Lung (tissue), 12 donors: ENCODE data around the gene ABCD2. TPM values are rescaled to one million over a fixed set of nuclear protein-coding genes. Genes with fewer than 3 reads are reported as not detected.
"Not testable (repeated sequence)": the region's sequence is repeated elsewhere in the genome, so short reads cannot be mapped to it uniquely, and the experiment has no call there.

Experiments
- ATAC-seq: fragments of 200-7000 bp; cut with Tn5 transposase; one replicate; pipeline ENCODE4 v1.9.1; 2020; ENCODE audit warnings: moderate number of reproducible peaks; ENCODE audit not compliant: insufficient read depth, low FRiP score
- DNase-seq, 3 donors: peaks; one replicate each; pipeline ENCODE4 v3.0.0-alpha.2; 2013 to 2017
- H3K27ac ChIP-seq, 2 donors: one replicate each; pipeline ENCODE4 v1.5.1; 2013; ENCODE audit warnings: mild to moderate bottlenecking in 2 of 2, moderate library complexity in 2 of 2, control low read depth in 1 of 2, inconsistent platforms in 1 of 2, low read depth in 1 of 2, low read length in 1 of 2
- H3K27me3 ChIP-seq, 3 donors: one replicate each; pipeline ENCODE4 v1.5.1; 2013; ENCODE audit warnings: low read length in 2 of 3; ENCODE audit not compliant: control insufficient read depth in 3 of 3, insufficient read depth in 3 of 3
- H3K36me3 ChIP-seq, 4 donors: one replicate each; pipeline ENCODE4 v1.5.1; 2013; ENCODE audit warnings: low read length in 4 of 4, mild to moderate bottlenecking in 1 of 4, moderate library complexity in 1 of 4; ENCODE audit not compliant: control insufficient read depth in 4 of 4, insufficient read depth in 4 of 4
- H3K4me1 ChIP-seq, 5 donors: one replicate each; pipeline ENCODE4 v1.5.1; 2013; ENCODE audit warnings: low read length in 5 of 5, mild to moderate bottlenecking in 2 of 5, moderate library complexity in 1 of 5; ENCODE audit not compliant: control insufficient read depth in 5 of 5, insufficient read depth in 5 of 5
- H3K4me3 ChIP-seq: one replicate; pipeline ENCODE4 v1.5.1; 2013; ENCODE audit warnings: mild to moderate bottlenecking, control low read depth, moderate library complexity
- H3K9ac ChIP-seq, 2 donors: one replicate each; pipeline ENCODE4 v1.5.1; 2013; ENCODE audit warnings: low read length in 2 of 2, control low read depth in 1 of 2; ENCODE audit not compliant: insufficient read depth in 1 of 2
- H3K9me3 ChIP-seq, 4 donors: one replicate each; pipeline ENCODE4 v1.5.1; 2013; ENCODE audit warnings: low read length in 3 of 4, mild to moderate bottlenecking in 1 of 4, moderate library complexity in 1 of 4; ENCODE audit not compliant: control insufficient read depth in 4 of 4, insufficient read depth in 3 of 4
- CTCF ChIP-seq: IDR thresholded peaks from 2 replicates; pipeline ENCODE4 v1.5.1; 2012; ENCODE audit warnings: mild to moderate bottlenecking; ENCODE audit errors: control extremely low read depth, extremely low read depth
- WGBS, 2 donors: extraction: QIAGEN DNeasy Blood & Tissue Kit; methylation state at CpG; one replicate each; pipeline ENCODE4 v1.1.7; 2013; 5-methylcytosine and 5-hydroxymethylcytosine counted together
- polyA plus RNA-seq, 2 donors: library from polyadenylated mRNA; stranded (reverse); fragments of 200-250 nt; gene quantifications; one replicate each; pipeline ENCODE4 v1.2.1, GENCODE V29; 2013
- total RNA-seq, 2 donors: library from RNA; depleted of rRNA in 1 of 2; stranded (reverse); fragments of >200 nt in 1 of 2; gene quantifications; one replicate each; pipeline ENCODE4 v1.2.1, GENCODE V29; 2014 to 2021
- donor health status: control.
- donor health status: control.
- donor health status: Bipolar disorder and iron deficiency.
- donor health status: healthy.
- donor health status: DM: yes; HTN: yes; CAD: no.

ABCD2 gene
- total and polyA plus RNA-seq, 4 donors = 0.13 to 1.1 (median 0.47) TPM

- 57 to 70% methylated on average over 1 of the region's 1 CpG for WGBS, 2 donors
- H3K27ac ChIP-seq = no peak overlapping the region
- H3K36me3 ChIP-seq = no peaks in the 10 kb centered on the region
- DNase-seq (no peak), ATAC-seq (no peak)
- no peak for TF ChIP-seq CTCF
- no peaks in the 10 kb centered on the region for H3K27me3 ChIP-seq
- H3K4me3 ChIP-seq = no peak overlapping the region
- no peaks in the 10 kb centered on the region for H3K9me3 ChIP-seq
- no peak overlapping the region for H3K9ac ChIP-seq
- peaks cover 0 to 13% (median 0%) of the 10 kb centered on the region in 5 donors for H3K4me1 ChIP-seq
These were observed 4.3 kb upstream of the ABCD2 start for GRCh38 chr12:39623919-39624318.

- DNase-seq, H3K27ac ChIP-seq, H3K9ac ChIP-seq, H3K27me3 ChIP-seq, H3K4me3 ChIP-seq, H3K9me3 ChIP-seq, ATAC-seq, H3K36me3 ChIP-seq: not testable (repeated sequence)
- WGBS, 2 donors = 93 to 94% methylated on average over 10 of the region's 10 CpGs
- peaks cover 0 to 13% (median 0%) of the 10 kb centered on the region in 5 donors for H3K4me1 ChIP-seq
These were observed 3.6 kb upstream of the ABCD2 start for GRCh38 chr12:39623160-39623559.

GRCh38 chr12:39622306-39622705 lies 2.7 kb upstream of the ABCD2 start:
- DNase-seq (no peak), ATAC-seq (no peak)
- peaks cover 0 to 13% (median 0%) of the 10 kb centered on the region in 5 donors for H3K4me1 ChIP-seq
- no peak overlapping the region for H3K4me3 ChIP-seq
- no peaks in the 10 kb centered on the region for H3K36me3 ChIP-seq
- H3K27ac ChIP-seq = no peak overlapping the region
- 34 to 74% methylated on average over 1 of the region's 1 CpG for WGBS, 2 donors
- no peak overlapping the region for H3K9ac ChIP-seq
- H3K27me3 ChIP-seq = no peaks in the 10 kb centered on the region
- TF ChIP-seq CTCF = no peak
- H3K9me3 ChIP-seq = no peaks in the 10 kb centered on the region

- H3K27ac ChIP-seq = no peak overlapping the region
- no peak overlapping the region for H3K4me3 ChIP-seq
These were observed 2.1 kb upstream of the ABCD2 start for GRCh38 chr12:39621670-39622069.

More at GRCh38 chr12:39621670-39622069, 2.1 kb upstream of the ABCD2 start:
- TF ChIP-seq CTCF = no peak
- DNase-seq (no peak), ATAC-seq (no peak)
- Histone ChIP-seq H3K9ac (no peak overlapping the region), H3K9me3 (no peaks in the 10 kb centered on the region), H3K4me1 (peaks cover 0 to 13% (median 0%) of the 10 kb centered on the region in 5 donors), H3K27me3 (no peaks in the 10 kb centered on the region), H3K36me3 (no peaks in the 10 kb centered on the region)
